HG03432 (cell line): ENCODE measurements around the gene LRRC25.
"Not testable (repeated sequence)": the region's sequence is repeated elsewhere in the genome, so short reads cannot be mapped to it uniquely, and the experiment has no call there.

Source experiments
- ATAC-seq: cut with Tn5 transposase; IDR thresholded peaks from one replicate; pipeline ENCODE4 v1.9.1; 2021; ENCODE audit warnings: mild to moderate bottlenecking, moderate library complexity; ENCODE audit not compliant: unreplicated experiment

Gene LRRC25

GRCh38 chr19:18380843-18381242 is 16.6 kb downstream of the LRRC25 start:
- ATAC-seq, result no peak

DNA sequence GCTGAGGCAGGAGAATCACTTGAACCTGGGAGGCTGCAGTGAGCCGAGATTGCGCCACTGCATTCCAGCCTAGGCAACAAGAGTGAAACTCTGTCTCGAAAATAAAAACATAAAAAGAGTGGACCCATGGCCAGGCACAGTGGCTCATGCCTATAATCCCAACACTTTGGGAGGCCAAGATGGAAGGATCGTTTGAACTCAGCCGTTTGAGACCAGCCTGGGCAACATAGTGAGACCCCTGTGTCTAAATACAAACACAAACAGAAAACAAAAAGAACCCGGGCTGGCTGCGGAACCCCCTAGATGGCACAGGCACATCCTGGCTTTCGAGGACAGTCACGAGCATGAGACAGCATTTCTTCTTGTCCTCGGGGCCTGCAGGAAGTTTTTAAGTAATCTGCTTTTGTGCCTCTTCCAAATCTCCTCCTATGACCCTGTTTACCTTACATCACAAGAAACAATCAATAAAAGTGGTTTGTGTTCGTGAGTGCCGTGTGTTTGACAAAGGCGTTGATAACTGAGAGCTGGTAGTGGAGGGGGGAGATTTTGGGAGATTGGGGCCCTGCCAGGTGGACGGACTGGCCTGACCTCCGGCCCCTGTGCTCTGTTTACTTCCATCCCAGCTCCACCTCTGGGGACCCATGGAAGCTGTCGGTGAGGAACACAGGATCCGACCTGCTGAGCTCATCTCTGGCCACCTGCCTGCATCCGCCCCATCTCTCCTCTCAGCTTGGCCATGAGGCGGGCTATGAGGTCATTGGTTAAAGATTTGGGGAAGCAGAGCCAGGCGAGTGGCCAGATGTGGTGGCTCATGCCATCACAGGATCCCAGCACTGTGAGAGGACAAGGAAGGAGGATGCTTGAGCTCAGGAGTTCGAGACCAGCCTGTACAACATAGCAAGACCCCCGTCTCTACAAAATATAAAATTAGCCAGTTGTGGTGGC is 17.3 kb downstream of the LRRC25 start:
- no peak for ATAC-seq

GRCh38 chr19:18377026-18377425 is 20.4 kb downstream of the LRRC25 start:
- ATAC-seq, result no peak

DNA sequence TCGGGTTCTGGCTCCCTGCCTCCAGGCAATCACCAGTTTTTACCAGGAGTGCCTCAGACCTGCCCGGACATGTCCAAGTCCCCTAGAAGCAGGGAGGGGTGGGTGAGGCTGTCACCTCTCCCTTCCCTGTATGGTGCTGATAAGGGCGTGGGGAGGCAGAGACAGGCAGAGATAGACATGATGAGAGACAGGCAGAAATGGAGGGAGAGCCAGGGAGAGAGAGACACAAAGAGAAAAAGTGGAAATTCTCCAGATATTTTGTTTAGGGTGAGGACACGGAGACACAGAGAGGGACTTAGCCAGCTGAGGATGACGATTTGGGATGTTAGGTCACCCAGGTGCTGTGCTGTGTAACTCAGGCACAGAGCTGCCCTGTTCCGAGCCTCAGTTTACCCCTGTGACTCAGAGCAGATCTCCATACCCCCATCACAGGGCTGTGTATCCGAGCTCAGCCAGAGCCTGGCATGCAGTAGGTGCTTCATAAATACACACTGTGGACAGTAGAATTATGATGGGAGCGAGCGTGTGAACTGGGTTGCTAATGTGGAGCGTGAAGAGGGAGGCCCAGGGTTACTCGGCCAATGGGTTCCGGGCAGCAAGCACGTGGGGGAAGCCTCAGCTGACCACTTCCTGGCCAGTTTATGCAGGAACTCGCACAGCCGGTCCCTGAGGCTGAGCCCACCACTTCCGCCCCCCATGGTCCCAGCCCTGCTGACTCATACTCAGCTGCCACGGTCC is 23.4 kb downstream of the LRRC25 start:
- peak; percentile 82 for ATAC-seq

GRCh38 chr19:18373407-18373891 is 24.0 kb downstream of the LRRC25 start:
- no peak for ATAC-seq

DNA sequence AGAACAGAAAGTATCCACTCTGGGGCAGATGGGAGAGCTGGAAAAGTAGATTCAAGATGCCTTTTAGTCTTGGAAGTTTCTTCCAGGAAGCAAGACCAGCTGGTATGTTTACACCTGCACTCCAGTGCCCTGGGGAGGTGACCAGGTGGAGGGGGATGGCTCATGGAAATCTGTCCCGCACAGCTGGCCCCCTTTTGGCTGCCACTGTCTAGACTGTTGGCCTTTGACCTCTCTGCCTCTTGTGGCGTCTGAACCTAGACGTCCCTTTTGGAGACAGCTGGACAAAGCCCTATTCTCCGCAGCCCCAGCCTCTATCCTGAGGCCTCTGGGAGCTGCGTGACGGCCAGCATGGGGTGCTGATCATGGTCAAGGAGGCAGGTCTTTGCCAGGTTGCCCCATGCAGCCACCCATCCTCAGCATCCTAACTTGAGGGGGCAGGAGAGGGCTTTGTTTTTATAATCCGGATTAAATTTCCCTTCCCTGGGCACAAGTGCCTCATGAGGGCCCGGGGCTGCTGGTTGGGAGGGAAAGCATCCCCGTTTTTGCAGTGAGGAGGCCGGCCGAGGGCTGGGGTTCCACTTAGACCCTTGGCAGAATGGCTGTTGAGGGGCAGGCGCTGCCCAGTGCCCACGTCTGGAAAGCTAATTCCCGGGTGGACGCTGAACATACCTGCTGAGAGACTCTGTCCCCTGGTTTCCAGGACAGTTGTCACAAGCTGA is 28.8 kb downstream of the LRRC25 start:
- ATAC-seq, result no peak

- ATAC-seq, result no peak
Measured at GRCh38 chr19:18366021-18366435, 31.4 kb downstream of the LRRC25 start.

GRCh38 chr19:18364826-18365528 is 32.4 kb downstream of the LRRC25 start:
- ATAC-seq, result no peak

DNA sequence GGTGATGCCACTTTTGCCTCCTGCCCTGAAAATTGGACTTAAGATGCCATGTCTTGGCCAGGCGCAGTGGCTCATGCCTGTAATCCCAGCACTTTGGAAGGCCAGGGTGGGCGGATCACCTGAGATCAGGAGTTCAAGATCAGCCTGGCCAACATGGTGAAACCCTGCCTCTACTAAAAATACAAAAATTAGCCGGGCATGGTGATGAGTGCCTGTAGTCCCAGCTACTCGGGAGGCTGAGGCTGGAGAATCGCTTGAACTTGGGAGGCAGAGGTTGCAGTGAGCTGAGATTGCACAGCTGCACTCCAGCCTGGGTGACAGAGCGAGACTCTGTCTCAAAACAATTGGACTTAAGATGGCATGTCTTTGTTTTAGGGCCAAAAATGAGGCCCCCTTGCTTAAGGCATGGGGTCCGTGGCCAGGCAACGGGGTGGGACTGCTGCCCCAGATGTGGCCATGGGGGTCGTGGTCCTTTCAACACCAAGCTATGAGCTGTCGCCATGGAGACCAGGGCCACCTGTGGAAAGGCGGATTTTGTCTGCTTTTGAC is 33.1 kb downstream of the LRRC25 start:
- not testable (repeated sequence) for ATAC-seq

GRCh38 chr19:18363787-18364186 is 33.6 kb downstream of the LRRC25 start:
- ATAC-seq, result no peak

DNA sequence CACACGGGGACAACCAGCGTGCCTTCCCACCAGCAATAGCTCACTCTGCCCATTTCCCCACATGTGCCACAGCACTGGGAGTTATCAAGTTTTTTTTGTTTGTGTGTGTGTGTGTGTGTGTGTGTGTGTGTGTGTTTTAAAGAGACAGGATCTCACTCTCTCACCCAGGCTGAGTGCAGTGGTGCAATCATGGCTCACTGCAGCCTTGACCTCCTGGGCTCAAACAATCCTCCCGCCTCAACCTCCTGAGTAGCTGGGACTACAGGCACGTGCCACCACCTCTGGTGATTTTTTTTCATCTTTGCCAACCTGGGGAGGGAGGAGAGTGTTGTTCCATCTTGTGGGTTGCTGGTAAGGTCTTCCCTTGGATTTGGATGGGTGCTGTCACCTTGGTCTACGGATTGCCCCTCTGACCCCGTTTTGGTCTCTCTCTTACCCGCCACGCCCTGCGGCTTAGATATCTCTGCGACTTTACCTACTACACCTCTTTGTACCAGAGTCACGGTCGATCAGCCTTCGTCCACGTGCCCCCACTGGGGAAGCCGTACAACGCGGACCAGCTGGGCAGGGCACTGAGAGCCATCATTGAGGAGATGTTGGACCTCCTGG is 34.4 kb downstream of the LRRC25 start:
- no peak for ATAC-seq

DNA sequence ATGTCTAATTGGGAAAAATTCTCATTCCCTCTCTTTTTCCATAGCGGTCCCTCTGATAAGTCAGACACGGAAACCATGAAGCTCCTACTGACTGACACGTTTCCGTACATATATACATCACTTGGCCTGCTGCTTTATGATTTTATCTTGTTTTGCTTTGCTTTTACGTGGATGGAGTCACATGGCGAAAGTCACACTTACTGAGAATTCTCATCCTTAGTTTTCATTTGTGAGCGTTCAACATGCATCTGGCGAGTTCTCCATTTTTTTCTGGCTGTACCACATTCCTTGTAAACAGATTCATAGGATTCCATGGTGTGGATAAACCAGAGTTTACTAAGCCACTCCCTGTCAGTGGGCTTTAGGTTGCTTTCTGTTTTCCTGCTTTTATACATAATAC is 35.8 kb downstream of the LRRC25 start:
- ATAC-seq, result no peak

DNA sequence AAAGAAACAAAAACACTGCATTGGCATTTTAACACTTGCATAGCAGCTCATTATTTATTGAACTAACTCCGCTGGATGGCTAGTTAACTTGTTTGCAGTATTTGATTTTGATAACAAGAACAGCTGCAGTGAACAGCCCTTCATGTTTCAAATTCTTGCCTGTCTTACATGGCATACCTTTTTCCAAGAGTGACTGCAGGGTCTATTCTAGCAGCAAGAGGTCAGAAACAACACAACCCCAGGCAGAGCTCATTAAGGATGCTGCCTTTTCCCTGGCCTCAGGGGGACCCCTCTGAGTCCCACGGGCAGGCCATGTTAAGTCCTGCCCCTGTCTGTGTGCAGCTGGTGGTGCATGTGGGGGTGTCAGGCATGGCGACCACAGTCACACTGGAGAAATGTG is 40.4 kb downstream of the LRRC25 start:
- ATAC-seq, result no peak

- not testable (repeated sequence) for ATAC-seq
Measured at GRCh38 chr19:18354743-18355142, 42.7 kb downstream of the LRRC25 start.

- no peak for ATAC-seq
Measured at GRCh38 chr19:18353378-18354005, 43.9 kb downstream of the LRRC25 start.

DNA sequence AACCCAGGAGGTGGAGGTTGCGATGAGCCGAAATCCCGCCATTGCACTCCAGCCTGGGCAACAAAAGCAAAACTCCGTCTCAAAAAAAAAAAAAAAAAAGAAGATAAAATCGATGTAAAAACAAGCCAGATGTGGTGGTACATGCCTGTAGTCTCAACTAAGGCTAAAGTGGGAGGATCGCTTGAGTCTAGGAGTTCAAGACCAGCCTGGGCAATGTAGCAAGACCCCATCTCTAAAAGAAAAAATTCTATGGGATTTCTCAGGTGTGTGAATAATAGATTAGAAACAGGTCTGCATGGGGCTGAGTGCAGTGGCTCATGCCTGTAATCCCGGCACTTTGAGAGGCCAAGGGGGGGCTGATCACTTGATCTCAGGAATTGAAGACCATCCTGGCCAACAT is 45.9 kb downstream of the LRRC25 start:
- ATAC-seq, result no peak

DNA sequence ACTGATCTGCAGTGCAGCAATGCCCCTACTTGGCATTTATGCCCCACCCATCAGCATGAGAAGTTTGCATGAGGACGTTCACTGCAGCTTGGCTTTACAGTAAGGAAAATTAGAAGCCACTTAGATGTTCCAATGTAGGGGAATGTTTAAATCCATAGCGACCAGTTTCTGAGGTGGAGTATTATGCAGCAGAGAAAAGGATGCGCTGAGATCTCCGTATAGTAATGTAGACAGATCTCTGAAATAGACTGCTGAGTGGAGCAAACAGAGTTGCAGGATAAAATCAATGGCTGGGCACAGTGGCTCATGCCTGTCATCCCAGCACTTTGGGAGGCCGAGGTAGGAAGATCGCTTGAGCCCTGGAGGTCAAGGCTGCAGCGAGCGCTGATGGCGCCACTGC is 46.9 kb downstream of the LRRC25 start:
- no peak for ATAC-seq

GRCh38 chr19:18349524-18350128 is 47.8 kb downstream of the LRRC25 start:
- ATAC-seq, result no peak

GRCh38 chr19:18348818-18349339 is 48.5 kb downstream of the LRRC25 start:
- not testable (repeated sequence) for ATAC-seq
